Measurements from ENCODE around the gene DBNL.
"Not testable (repeated sequence)": the region's sequence is repeated elsewhere in the genome, so short reads cannot be mapped to it uniquely, and the experiment has no call there.

DBNL gene

GRCh38 chr7:44044315-44045225, at the start of gene DBNL:
DBNL (plus strand) TSS chr7:44044702; CDS start chr7:44044738, 36 bp downstream.
- DNase-seq (ENCODE audit: low read depth), result peak; percentile 62

GRCh38 chr7:43997532-43997931, 47.0 kb upstream of the DBNL start, which contains the start of gene SPDYE1:
SPDYE1 (plus strand) TSS chr7:43997897; CDS start chr7:43999950, 2,053 bp downstream.
- not testable (repeated sequence) for DNase-seq (ENCODE audit: low read depth)

- not testable (repeated sequence) for DNase-seq (ENCODE audit: low read depth)
Measured at GRCh38 chr7:44012081-44012480, 32.4 kb upstream of the DBNL start.

- not testable (repeated sequence) for DNase-seq (ENCODE audit: low read depth)
Measured at GRCh38 chr7:44015090-44015489, 29.4 kb upstream of the DBNL start.

GRCh38 chr7:44018857-44019807, 25.4 kb upstream of the DBNL start:
- peak; percentile 90 for DNase-seq (ENCODE audit: low read depth)

- not testable (repeated sequence) for DNase-seq (ENCODE audit: low read depth)
Measured at GRCh38 chr7:44019825-44020224, 24.7 kb upstream of the DBNL start.

DNA sequence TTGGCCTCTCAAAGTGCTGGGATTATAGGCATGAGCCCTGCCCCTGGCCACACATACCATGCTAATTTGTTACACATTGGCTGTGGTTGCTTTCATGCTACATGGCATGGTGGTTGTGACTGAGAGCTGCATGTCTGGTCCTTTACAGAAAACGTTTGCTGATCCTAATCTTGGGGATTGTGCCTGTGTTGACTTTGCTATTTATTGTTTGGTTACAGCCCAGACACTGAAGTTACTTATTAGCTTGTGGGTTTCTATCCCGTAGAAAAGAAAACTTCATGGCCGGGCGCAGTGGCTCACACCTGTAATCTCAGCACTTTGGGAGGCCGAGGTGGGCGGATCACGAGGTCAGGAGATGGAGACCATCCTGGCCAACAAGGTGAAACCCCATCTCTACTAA, 22.4 kb upstream of the DBNL start:
- DNase-seq (ENCODE audit: low read depth), result not testable (repeated sequence)

DNA sequence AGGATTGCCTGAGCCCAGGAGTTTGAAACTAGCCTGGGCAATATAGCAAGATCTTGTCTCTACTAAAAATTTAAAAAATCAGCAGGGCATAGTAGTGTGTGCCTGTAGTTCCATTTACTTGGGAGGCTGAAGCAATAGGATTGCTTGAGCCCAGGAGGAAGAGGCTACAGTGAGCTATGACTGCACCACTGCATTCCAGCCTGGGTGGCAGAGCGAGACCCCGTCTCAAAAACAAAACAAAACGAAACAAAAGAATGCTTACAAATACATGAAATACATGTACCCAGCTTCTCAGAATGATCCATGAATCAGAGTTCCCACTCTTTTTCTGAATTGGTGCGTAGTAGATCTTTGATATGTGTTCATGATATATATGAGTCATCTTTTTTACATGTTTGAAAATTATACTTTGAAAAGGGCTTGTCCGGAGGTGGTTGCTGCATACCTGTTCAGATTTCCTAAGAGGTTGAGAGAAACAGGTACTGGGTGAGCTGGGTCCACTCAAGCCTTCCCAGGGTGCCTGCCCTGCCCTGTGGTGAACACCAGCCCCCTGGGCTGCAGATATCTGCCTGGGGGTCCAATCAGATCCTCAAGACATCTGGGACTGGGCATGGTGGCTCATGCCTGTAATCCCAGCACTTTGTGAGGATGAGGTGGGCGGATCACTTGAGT, 21.6 kb upstream of the DBNL start:
- DNase-seq (ENCODE audit: low read depth), result not testable (repeated sequence)

GRCh38 chr7:44029433-44029832, 15.1 kb upstream of the DBNL start:
- not testable (repeated sequence) for DNase-seq (ENCODE audit: low read depth)

- DNase-seq (ENCODE audit: low read depth), result not testable (repeated sequence)
Measured at GRCh38 chr7:44030029-44030428, 14.5 kb upstream of the DBNL start.

GRCh38 chr7:44031319-44031718, 13.2 kb upstream of the DBNL start:
- DNase-seq (ENCODE audit: low read depth), result not testable (repeated sequence)

DNA sequence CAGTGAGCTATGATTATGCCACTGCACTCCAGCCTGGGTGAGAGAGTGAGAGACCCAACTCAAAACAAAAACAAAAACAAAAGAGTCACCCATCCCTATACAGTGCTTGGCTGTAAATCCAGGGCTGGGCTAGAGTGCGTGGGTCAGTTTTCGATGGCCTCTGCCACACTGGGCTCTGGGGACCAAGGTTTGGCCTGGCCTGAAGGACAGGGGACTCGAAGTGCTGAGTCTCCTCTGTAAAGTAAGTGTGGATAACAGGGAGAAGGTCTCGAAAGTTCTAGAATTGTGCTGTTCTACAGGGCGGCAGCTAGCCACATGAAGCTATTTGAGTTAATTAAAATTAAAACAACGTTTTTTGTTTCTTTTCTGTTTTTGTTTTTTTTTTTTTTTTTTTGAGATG, 12.5 kb upstream of the DBNL start:
- DNase-seq (ENCODE audit: low read depth), result not testable (repeated sequence)

GRCh38 chr7:44033971-44034844, 10.3 kb upstream of the DBNL start:
- DNase-seq (ENCODE audit: low read depth), result not testable (repeated sequence)

DNA sequence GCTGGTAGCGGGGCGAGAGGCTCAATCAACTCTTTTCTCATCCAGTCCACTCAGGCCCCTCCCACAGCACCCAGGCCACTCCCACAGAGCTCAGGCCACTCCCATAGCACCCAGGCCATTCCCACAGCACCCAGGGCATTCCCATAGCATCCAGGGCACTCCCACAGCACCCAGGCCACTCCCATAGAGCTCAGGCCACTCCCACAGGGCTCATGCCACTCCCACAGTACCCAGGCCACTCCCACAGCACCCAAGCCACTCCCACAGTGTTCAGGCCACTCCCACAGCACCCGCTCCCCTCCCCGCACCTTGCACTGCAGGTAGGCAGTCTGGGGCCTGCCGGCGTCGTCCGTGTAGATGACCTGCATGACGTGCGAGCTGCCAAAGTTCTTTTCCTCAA, 8.1 kb upstream of the DBNL start:
- not testable (repeated sequence) for DNase-seq (ENCODE audit: low read depth)

DNA sequence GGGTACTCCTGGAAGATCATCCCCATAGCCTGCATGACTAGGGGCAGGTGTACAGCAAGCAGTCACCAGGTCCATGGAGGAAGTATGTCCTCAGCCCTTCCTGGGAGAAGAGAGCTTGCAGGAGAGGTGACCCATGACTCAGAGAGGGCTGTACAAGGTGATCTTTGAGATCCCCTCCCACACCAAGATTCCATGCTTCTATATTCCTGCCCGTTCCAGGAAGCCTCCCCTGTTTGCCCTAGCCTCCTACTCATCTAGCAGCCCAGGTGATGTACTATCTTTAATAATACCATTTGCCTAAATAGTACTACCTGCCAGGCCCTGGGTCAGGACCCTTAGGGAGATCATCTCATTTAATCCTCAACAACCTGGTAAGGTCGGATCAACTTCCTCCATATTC, 6.6 kb upstream of the DBNL start:
- not testable (repeated sequence) for DNase-seq (ENCODE audit: low read depth)

GRCh38 chr7:44038553-44038952, 5.9 kb upstream of the DBNL start:
- not testable (repeated sequence) for DNase-seq (ENCODE audit: low read depth)

DNA sequence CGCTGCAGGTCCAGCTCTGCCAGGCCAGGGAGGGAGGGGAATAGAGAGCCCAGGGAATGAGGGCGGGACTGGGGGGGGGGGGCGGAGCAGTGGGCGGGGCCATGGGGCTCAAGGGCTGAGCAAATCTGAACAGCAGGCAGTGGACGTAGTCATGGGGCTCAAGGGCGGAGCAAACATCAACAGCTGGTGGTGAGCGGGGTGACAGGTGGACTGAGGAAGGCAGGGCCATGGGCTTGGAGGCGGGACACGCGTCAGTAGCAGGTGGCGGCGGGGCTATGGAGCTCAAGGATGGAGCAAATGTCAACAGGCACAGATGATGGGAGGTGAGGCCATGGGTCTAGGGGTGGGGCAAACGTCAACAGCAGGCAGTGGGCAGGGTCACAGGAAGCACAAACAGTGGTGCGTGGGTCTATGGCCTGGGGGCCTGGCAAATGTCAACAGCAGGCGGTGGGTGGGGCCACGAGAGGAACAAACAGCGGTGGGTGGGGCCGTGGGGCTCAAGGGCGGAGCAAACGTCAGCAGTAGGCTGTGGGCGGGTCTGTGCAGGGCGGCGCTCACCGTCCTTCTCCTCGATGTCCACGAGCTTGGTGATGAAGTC, 5.4 kb upstream of the DBNL start:
- not testable (repeated sequence) for DNase-seq (ENCODE audit: low read depth)

DNA sequence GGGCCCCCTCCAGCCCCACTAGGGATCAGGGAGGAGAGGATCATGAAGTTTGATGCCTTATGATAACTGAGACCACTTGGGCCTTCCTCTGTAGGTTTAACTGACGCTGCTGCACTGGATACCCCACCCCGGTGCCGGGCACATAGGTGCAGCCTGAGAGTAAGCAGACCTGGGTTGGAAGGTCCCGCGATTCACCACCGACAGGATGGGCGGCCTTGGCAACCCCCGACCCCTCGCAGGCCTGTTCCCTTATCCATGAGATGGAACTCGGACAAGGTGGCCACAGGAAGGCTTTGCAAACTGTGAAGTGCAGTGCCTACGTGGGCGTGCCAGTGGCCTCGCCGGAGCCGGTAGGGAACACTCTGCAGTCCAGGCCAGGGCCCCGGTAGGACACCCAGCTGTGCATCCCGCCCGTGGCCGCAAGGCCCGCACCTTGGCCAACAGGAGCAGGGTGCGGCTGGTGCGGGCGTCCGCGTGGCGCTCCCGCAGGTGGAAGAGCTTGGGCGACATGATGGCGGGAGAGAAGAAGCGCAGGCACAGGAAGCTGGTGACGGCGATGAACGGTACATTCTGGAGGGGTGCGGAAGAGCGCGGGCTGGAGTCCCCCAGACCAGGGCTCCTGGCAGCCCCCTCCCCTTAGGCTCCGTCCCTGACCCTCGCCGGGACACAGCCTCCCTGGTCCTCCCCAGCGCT, 4.6 kb upstream of the DBNL start:
- DNase-seq (ENCODE audit: low read depth), result not testable (repeated sequence)

DNA sequence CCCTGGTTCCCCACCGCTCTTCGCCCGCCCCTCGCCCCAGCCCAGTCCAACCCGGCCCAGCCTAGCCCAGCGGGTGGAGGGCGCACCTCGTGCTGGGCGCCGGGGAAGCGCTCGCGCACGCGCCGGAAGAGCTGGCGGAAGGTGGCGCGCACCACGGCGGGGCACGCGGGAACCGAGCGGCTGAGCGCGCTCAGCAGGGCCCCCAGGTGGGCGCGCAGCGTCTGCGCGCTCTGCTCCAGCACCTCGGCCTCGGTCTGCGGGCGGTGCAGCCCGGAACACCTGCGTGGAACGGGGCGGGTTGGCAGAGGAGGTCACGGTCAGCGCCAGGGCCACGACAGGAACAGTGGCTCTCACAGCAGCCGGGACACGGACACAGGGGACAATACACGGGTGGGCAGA, 4.0 kb upstream of the DBNL start:
- DNase-seq (ENCODE audit: low read depth), result not testable (repeated sequence)

GRCh38 chr7:44042221-44042620, 2.3 kb upstream of the DBNL start:
- DNase-seq (ENCODE audit: low read depth), result no peak

All from fibroblast of the conjunctiva (primary cell).